Endothelial cell of umbilical vein (primary cell): ENCODE measurements around the gene ENHO.

Experiments used
- POLR2AphosphoS5 ChIP-seq: IDR thresholded peaks from 2 replicates; pipeline ENCODE4 v1.6.1; 2012; ENCODE audit warnings: low read depth, mild to moderate bottlenecking, control low read depth, low read length, moderate library complexity; ENCODE audit not compliant: insufficient read depth
- TF ChIP-seq, protein P1 (sequence below), 2 donors: IDR thresholded peaks; 1 replicate in 1 of 2; 2 replicates in 1 of 2; pipeline ENCODE4 v1.5.1; 2011; ENCODE audit warnings: low read length in 2 of 2, mild to moderate bottlenecking in 2 of 2, moderate library complexity in 2 of 2, control low read depth in 1 of 2, inconsistent platforms in 1 of 2, low read depth in 1 of 2; ENCODE audit not compliant: insufficient read depth in 1 of 2; ENCODE audit errors: extremely low read depth in 1 of 2

DNA sequence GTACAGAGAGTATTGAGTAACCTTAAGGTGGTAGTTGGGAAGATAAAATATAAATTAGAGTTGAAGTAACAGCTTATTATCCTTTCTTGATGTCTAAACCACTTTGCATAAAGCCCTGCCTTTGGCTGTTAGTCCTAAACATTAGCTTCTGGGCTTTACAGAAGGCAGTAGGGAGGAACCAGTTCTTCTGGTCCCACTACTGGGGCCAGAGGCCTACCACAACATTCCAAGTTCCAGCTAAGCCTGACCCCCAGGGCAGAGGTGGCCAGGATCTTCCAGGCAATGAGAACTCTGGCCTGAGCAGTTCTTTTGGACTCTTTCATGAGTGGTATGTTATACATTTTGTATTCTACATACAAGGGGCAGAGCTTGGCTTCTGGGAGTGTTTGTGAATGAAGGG, 38.1 kb downstream of the ENHO start:
- TF ChIP-seq, protein P1, sequence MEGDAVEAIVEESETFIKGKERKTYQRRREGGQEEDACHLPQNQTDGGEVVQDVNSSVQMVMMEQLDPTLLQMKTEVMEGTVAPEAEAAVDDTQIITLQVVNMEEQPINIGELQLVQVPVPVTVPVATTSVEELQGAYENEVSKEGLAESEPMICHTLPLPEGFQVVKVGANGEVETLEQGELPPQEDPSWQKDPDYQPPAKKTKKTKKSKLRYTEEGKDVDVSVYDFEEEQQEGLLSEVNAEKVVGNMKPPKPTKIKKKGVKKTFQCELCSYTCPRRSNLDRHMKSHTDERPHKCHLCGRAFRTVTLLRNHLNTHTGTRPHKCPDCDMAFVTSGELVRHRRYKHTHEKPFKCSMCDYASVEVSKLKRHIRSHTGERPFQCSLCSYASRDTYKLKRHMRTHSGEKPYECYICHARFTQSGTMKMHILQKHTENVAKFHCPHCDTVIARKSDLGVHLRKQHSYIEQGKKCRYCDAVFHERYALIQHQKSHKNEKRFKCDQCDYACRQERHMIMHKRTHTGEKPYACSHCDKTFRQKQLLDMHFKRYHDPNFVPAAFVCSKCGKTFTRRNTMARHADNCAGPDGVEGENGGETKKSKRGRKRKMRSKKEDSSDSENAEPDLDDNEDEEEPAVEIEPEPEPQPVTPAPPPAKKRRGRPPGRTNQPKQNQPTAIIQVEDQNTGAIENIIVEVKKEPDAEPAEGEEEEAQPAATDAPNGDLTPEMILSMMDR (IDR thresholded peaks at IDR 0.05; ENCODE audit: extremely low read depth in 1 of 2, insufficient read depth in 1 of 2, low read depth in 1 of 2, low read length in 2 of 2): no peak
- TF ChIP-seq POLR2AphosphoS5: no peak
